Skin of body (tissue), 2 donors: ENCODE data around the gene WIPF3. TPM values are rescaled to one million over a fixed set of nuclear protein-coding genes. Genes with fewer than 3 reads are reported as not detected.

ENCODE experiments used
- DNase-seq: peaks from one replicate; lab custom pipeline; 2025; lab: John Stamatoyannopoulos, UW
- total RNA-seq: library from RNA; depleted of rRNA; stranded (reverse); fragments of >200 nt; gene quantifications from one replicate; pipeline ENCODE4 v1.2.3, GENCODE V29; 2014

Gene WIPF3
- total RNA-seq: 0.59 TPM

- DNase-seq: no peak
Observed at GRCh38 chr7:29806208-29806994, at the start of gene WIPF3. Gene WIPF3 (plus strand): TSS chr7:29806508. CDS start chr7:29834725, 28,217 bp downstream.

GRCh38 chr7:29763266-29763665 is 43.0 kb upstream of the WIPF3 start:
- DNase-seq: no peak

- no peak for DNase-seq
Observed at GRCh38 chr7:29764227-29764626, 42.1 kb upstream of the WIPF3 start.

GRCh38 chr7:29765490-29765889 is 40.8 kb upstream of the WIPF3 start:
- no peak for DNase-seq

GRCh38 chr7:29770371-29770770 is 35.9 kb upstream of the WIPF3 start:
- DNase-seq: no peak

- DNase-seq: no peak
Observed at GRCh38 chr7:29771081-29771816, 35.1 kb upstream of the WIPF3 start.

GRCh38 chr7:29779017-29779416 is 27.3 kb upstream of the WIPF3 start:
- DNase-seq: no peak

GRCh38 chr7:29780346-29780745 is 26.0 kb upstream of the WIPF3 start:
- no peak for DNase-seq

- DNase-seq: no peak
Observed at GRCh38 chr7:29783671-29784070, 22.6 kb upstream of the WIPF3 start.

- DNase-seq: no peak
Observed at GRCh38 chr7:29793507-29793906, 12.8 kb upstream of the WIPF3 start.

GRCh38 chr7:29794959-29795629 is 11.2 kb upstream of the WIPF3 start:
- no peak for DNase-seq

GRCh38 chr7:29795696-29796580 is 10.4 kb upstream of the WIPF3 start:
- DNase-seq: no peak

- DNase-seq: no peak
Observed at GRCh38 chr7:29797112-29797944, 9.0 kb upstream of the WIPF3 start.

GRCh38 chr7:29798422-29798821 is 7.9 kb upstream of the WIPF3 start:
- DNase-seq: no peak

GRCh38 chr7:29801929-29802328 is 4.4 kb upstream of the WIPF3 start:
- no peak for DNase-seq

GRCh38 chr7:29805031-29805430 is 1.3 kb upstream of the WIPF3 start:
- no peak for DNase-seq

- DNase-seq: no peak
Observed at GRCh38 chr7:29805886-29806207, 461 bp upstream of the WIPF3 start.

- DNase-seq: no peak
Observed at GRCh38 chr7:29806995-29807841, 910 bp downstream of the WIPF3 start.

GRCh38 chr7:29808075-29808801 is 1.9 kb downstream of the WIPF3 start:
- no peak for DNase-seq
